ENCODE measurements around the gene SLC19A3.
A peak's percentile ranks its signal among the peaks of the same experiment; 100 is the strongest.
"Not testable (repeated sequence)": the region's sequence is repeated elsewhere in the genome, so short reads cannot be mapped to it uniquely, and the experiment has no call there.

SLC19A3 gene

GRCh38 chr2:227701556-227701955 lies 16.3 kb downstream of the SLC19A3 start:
- DNase-seq, result no peak

- no peak for DNase-seq
Observed at GRCh38 chr2:227696990-227697679, 20.7 kb downstream of the SLC19A3 start.

DNA sequence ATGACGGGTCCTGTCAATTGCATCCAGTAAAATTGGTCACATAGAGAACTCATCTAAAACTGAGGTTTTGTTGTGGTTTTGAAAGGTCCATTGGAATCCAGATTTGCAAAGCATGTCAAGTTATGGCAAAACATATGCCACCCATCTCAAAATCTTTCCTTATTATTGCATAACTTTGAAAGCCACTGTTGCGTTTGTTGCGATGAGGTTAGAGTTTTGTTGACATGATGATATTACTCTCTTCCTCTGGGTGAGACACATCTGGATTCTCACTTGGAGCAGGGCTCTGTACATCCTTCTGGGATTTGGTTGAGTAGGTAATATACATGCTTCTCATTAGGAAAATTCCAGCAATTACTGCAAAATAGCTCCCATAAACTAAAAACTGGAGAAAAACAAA lies 30.6 kb downstream of the SLC19A3 start:
- no peak for DNase-seq

GRCh38 chr2:227684258-227684657 lies 33.6 kb downstream of the SLC19A3 start:
- no peak for DNase-seq

DNA sequence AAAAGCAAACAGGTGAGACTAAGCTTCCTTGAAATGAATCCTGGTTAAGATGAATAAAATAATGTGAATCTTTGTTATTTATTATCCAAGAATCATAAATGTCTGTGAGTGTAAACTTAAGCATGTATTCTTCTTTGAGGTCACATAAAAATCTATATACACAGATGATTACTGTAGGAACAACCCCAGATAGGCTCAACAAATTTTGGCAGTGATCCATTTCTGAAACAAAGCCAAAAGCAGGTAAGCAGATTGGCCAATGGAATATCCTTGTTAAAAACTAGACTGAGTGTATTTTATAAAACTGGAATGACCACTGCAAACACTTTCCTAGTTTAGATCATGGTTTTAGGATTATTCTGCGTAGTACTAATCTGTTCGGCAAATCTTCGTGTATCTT lies 39.9 kb downstream of the SLC19A3 start:
- no peak for DNase-seq

- no peak for DNase-seq
Observed at GRCh38 chr2:227674485-227674884, 43.3 kb downstream of the SLC19A3 start.

DNA sequence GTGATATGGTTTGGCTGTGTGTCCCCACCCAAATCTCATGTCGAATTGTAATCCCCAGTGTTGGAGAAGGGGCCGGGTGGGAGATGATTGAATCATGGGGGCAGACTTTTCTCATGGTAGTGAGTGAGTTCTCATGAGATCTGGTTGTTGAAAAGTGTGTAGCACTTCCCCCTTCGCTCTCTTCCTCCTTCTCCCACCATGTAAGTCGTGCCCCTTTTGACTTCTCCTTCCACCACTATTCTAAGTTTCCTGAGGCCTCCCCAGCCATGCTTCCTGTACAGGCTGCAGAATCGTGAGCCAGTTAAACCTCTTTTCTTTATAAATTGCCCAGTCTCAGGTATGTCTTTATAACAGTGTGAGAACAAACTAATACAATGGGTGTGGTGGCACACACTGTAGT lies 44.2 kb downstream of the SLC19A3 start:
- not testable (repeated sequence) for DNase-seq

GRCh38 chr2:227671170-227671905 lies 46.5 kb downstream of the SLC19A3 start:
- DNase-seq, result no peak

- not testable (repeated sequence) for DNase-seq
Observed at GRCh38 chr2:227666631-227667170, 51.1 kb downstream of the SLC19A3 start, which contains the start of gene SCYGR5. SCYGR5 (plus strand) TSS chr2:227666804; CDS start chr2:227666804, 0 bp downstream.

DNA sequence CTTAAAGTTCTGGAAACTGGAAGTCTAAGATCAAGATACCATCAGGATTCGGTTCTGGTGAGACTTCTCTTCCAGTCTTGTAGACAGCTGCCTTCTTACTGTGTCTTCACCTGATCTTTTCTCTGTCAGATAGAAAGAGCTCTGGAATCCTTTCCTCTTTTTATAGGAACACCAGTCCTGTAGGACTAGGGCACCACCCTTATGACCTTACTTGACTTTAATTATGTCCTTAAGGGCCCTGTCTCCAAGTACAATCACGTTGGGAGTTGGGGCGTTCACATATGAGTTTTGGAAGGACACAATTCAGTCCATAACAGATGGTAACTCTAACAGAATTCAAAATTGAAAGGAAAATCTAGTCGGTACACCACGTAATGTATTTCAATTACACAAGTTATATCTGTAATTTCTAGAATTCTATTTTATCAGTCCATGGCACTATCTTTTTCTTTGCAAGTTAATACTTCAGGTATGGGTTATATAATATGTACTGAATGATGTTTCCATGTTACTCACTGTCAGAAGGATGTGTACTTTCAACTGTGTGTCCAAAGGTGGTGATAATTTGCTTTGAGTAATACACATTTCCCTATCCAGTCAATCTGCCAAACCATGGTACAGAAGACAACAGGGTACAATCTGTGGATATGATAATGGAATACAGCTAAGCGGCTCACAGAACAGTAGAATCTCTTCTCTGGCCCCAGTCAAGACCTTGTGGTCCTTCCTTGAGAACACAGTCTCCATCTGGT lies 52.5 kb downstream of the SLC19A3 start:
- DNase-seq, result no peak

DNA sequence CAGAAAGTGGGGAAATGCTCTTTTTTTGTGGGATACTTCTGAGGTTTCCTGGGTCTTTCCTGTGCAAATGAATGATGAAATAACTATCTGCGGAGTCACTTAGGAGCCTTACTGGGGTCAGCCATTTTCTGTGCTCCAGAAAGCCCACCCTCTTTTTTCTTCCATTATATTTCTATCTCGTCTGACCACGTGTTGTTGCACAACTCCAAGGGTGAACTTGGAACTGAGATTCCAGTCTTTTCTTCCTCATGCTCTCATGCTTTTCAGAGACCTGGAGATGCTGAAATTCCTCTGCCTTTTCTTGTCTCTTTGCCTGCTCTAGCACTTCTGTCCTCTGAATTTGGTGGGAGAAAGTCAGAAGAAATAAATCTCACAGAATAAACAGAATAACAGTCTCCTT lies 56.0 kb downstream of the SLC19A3 start:
- DNase-seq, result no peak

DNA sequence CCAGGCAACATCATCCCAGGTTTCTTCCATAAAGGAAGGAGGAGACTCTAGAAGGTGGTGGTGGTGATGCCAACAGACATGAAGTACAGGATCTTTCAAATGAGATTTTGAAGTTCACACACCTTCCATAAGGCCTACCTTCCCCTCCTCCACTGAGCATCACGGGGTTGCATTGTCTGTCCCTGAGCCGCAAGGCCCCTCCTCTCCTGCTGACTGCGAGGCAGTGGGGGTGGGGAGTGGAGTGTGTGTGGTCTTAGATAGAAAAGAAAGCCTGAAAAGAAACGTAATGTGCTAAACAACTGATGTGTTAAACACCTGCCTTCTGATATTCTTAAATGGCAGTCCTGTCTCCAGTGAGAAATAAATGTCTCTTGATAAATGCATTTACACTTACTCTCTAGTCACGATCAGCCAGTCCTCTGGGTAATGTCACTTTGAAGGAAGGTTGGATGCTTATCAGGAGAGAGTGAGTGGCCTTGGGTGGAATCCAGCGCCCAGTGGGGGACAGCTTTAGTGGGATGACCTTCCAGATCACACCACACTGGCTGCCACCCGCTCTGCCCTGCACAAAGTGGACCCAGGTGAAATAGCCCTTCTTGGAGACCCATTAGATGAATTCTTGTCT lies 56.7 kb downstream of the SLC19A3 start:
- no peak for DNase-seq

- no peak for DNase-seq
Observed at GRCh38 chr2:227657199-227657845, 60.5 kb downstream of the SLC19A3 start.

DNA sequence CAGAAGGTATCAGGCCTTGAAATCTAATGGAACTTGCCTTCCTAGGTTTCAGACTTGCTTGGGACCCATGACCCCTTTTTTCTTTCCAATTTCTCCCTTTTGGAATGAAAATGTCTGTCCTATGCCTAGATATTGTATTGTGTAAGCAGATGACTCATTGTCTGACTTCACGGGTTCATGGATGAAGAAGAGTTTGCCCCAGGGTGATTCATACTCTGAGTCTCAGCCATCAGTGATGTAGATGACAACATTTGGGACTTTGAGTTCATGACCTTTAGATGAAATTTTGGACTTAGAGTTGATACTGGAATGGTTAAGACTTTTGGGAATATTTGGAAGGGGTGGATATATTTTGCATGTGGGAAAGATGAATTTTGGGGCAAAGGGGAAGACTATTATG lies 62.4 kb downstream of the SLC19A3 start:
- DNase-seq, result peak in 1 of 2 experiments; percentile 18

- no peak for DNase-seq
Observed at GRCh38 chr2:227654426-227654825, 63.4 kb downstream of the SLC19A3 start.

GRCh38 chr2:227653419-227653818 lies 64.4 kb downstream of the SLC19A3 start:
- no peak for DNase-seq

GRCh38 chr2:227643990-227644551 lies 73.8 kb downstream of the SLC19A3 start:
- no peak for DNase-seq

- no peak for DNase-seq
Observed at GRCh38 chr2:227642656-227643055, 75.2 kb downstream of the SLC19A3 start.

DNA sequence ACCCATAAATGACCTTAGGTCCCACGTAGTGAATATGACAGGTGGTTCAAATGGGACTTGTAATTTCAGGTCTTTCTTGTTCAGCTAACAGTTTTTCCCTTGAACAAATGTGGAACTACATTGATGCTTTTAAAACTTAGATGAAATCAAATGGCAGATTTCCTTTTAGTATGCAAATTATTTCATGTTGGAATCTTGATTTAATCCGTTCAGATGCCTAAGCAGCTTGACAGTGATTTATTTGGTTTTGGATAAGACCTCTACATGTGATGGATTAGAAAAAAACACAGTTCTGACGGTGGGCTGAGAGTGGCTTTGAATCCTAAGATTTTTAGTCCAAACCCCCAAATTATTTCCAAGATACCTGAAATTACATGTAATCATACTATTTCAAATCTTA lies 83.6 kb downstream of the SLC19A3 start:
- no peak for DNase-seq
